ENCODE data around the gene SETD9.

DNA sequence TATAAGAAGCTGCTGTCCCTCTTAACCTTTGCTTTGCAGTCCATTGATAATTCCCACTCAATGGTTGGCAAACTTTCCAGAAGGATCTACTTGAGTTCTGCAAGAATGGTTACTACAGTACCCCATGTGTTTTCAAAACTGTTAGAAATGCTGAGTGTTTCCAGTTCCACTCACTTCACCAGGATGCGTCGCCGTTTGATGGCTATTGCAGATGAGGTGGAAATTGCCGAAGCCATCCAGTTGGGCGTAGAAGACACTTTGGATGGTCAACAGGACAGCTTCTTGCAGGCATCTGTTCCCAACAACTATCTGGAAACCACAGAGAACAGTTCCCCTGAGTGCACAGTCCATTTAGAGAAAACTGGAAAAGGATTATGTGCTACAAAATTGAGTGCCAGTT is 27.8 kb upstream of the SETD9 start:
- TF ChIP-seq CTCF (IDR thresholded peaks at IDR 0.05) = no peak
- TF ChIP-seq POLR2A (IDR thresholded peaks at IDR 0.05) = no peak

Data from right lobe of liver (tissue), 4 donors.